K562 (cell line): Measurements from ENCODE around the gene PRF1.

Experiments used
- EHMT2 ChIP-seq: fragments of 450-650 bp; IDR thresholded peaks from 2 replicates; pipeline ENCODE4 v1.6.1; 2018; ENCODE audit warnings: antibody characterized with exemption
- EP300 ChIP-seq: IDR thresholded peaks from 2 replicates; pipeline ENCODE4 v1.6.1; 2012; ENCODE audit warnings: low read length, improper control_type of control experiment
- NFYB ChIP-seq: IDR thresholded peaks from 2 replicates; pipeline ENCODE4 v1.6.1; 2011; ENCODE audit warnings: mild to moderate bottlenecking, moderate library complexity; ENCODE audit not compliant: insufficient read length; ENCODE audit errors: extremely low read depth
- POLR2A ChIP-seq: fragments of 450-650 bp; conservative IDR thresholded peaks from 2 replicates; pipeline ENCODE4 v1.6.1; 2016
- POLR2AphosphoS5 ChIP-seq: IDR thresholded peaks from 2 replicates; pipeline ENCODE4 v1.6.1; 2011; ENCODE audit warnings: mild to moderate bottlenecking, low read depth, low read length, moderate library complexity; ENCODE audit not compliant: control insufficient read depth, insufficient read depth
- ZNF764 ChIP-seq: fragments of 250-450 bp; sonication (Bioruptor Pico); IDR thresholded peaks from 2 replicates; pipeline ENCODE4 v1.4.0; 2020; ENCODE audit warnings: low read depth, mild to moderate bottlenecking, moderate library complexity
- TF ChIP-seq, protein P1 (sequence below): sonication (generic); formaldehyde crosslinking; IDR thresholded peaks from 2 replicates; pipeline ENCODE4 v1.9.0; 2022; ENCODE audit warnings: mild to moderate bottlenecking, missing genetic modification reagents
- TF ChIP-seq, protein P2 (sequence below): sonication (generic); formaldehyde crosslinking; IDR thresholded peaks from 2 replicates; pipeline ENCODE4 v1.8.1; 2023; ENCODE audit warnings: mild to moderate bottlenecking, missing genetic modification reagents
- TF ChIP-seq, protein P3 (sequence below): sonication (generic); formaldehyde crosslinking; IDR thresholded peaks from 2 replicates; pipeline ENCODE4 v1.8.0; 2022; ENCODE audit warnings: mild to moderate bottlenecking, missing genetic modification reagents, borderline replicate concordance

DNA sequence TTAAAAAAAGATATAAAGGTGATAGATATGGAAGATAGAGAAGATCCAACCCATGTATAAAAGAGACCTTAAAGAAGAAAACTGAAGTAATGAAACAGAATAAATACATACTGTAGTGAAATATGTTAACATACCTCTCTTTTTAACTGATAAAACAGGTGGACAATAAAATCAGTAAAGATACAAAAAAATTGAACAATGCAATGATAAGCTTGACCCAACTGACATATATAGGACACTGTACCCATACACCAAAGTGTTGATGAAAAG is 17.4 kb upstream of the PRF1 start:
- TF ChIP-seq, protein P1, sequence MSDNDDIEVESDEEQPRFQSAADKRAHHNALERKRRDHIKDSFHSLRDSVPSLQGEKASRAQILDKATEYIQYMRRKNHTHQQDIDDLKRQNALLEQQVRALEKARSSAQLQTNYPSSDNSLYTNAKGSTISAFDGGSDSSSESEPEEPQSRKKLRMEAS: no peak
- no peak for TF ChIP-seq EP300
- no peak for TF ChIP-seq NFYB
- TF ChIP-seq ZNF764 (CRISPR knock-in tag): no peak
- no peak for TF ChIP-seq POLR2A
- TF ChIP-seq, protein P2, sequence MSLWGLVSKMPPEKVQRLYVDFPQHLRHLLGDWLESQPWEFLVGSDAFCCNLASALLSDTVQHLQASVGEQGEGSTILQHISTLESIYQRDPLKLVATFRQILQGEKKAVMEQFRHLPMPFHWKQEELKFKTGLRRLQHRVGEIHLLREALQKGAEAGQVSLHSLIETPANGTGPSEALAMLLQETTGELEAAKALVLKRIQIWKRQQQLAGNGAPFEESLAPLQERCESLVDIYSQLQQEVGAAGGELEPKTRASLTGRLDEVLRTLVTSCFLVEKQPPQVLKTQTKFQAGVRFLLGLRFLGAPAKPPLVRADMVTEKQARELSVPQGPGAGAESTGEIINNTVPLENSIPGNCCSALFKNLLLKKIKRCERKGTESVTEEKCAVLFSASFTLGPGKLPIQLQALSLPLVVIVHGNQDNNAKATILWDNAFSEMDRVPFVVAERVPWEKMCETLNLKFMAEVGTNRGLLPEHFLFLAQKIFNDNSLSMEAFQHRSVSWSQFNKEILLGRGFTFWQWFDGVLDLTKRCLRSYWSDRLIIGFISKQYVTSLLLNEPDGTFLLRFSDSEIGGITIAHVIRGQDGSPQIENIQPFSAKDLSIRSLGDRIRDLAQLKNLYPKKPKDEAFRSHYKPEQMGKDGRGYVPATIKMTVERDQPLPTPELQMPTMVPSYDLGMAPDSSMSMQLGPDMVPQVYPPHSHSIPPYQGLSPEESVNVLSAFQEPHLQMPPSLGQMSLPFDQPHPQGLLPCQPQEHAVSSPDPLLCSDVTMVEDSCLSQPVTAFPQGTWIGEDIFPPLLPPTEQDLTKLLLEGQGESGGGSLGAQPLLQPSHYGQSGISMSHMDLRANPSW: no peak
- TF ChIP-seq, protein P3, sequence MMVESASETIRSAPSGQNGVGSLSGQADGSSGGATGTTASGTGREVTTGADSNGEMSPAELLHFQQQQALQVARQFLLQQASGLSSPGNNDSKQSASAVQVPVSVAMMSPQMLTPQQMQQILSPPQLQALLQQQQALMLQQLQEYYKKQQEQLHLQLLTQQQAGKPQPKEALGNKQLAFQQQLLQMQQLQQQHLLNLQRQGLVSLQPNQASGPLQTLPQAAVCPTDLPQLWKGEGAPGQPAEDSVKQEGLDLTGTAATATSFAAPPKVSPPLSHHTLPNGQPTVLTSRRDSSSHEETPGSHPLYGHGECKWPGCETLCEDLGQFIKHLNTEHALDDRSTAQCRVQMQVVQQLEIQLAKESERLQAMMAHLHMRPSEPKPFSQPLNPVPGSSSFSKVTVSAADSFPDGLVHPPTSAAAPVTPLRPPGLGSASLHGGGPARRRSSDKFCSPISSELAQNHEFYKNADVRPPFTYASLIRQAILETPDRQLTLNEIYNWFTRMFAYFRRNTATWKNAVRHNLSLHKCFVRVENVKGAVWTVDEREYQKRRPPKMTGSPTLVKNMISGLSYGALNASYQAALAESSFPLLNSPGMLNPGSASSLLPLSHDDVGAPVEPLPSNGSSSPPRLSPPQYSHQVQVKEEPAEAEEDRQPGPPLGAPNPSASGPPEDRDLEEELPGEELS (CRISPR knock-in tag): no peak
- TF ChIP-seq EHMT2: no peak
- TF ChIP-seq POLR2AphosphoS5: no peak
